Measurements from ENCODE around the gene SDF4. TPM values are rescaled to one million over a fixed set of nuclear protein-coding genes. Genes with fewer than 3 reads are reported as not detected.

SDF4 gene
- total and polyA plus RNA-seq, 11 donors = 102 to 212 (median 120) TPM

GRCh38 chr1:1244192-1244811 is 12.5 kb upstream of the SDF4 start:
- peak in 1 of 4 donors; percentile 46 for ATAC-seq
- intact Hi-C loops (cut with DNase I) = loop anchor here in 1 of 10 donors (2.0 kb wide), 1 partner anchor 120 kb away; no protein-coding TSS in a partner anchor
- no peak for TF ChIP-seq CTCF (IDR thresholded peaks at IDR 0.05)
- TF ChIP-seq POLR2A (IDR thresholded peaks at IDR 0.05) = no peak

DNA sequence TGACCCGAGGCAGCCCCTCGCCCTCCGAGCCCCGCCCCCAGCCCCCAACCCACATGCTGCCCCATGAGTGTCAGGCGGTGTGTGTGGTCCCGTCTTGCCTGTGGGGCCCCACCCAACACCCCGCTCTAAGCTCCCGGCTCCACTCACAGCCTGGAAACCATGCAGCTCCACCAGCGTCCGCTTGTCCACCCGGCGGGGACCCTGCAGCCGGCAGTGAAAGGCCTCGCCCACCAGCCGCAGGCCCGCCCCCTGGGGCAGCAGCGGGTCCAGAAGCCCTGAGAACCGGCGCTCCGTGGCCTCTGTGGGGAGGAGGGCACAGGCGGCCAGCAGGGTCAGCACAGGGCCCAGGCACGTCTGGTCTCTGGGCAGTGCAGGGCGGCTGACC is 12.0 kb upstream of the SDF4 start:
- Histone ChIP-seq H3K27ac (peak overlapping the region in 5 of 12 donors; percentile 13 to 57 (median 19)), H3K9me3 (no peaks in the 10 kb centered on the region), H3K36me3 (no peaks in the 10 kb centered on the region), H3K27me3 (peaks cover 15 to 64% (median 31%) of the 10 kb centered on the region in 9 donors), H3K4me1 (peaks cover 0 to 27% (median 0%) of the 10 kb centered on the region in 12 donors), H3K4me3 (peak overlapping the region in 11 of 12 donors; percentile 6 to 55 (median 38))
- DNase-seq (no peak), ATAC-seq (peak in 1 of 4 donors; percentile 37)
- WGBS, 4 donors = 44 to 66% (median 53%) methylated on average over 6 to 23 of the region's 23 CpGs
- TF ChIP-seq CTCF (IDR thresholded peaks at IDR 0.05) = no peak
- TF ChIP-seq POLR2A (IDR thresholded peaks at IDR 0.05) = no peak
- intact Hi-C loops (cut with DNase I) = loop anchor here in 1 of 10 donors (2.0 kb wide), 1 partner anchor 119 kb away; no protein-coding TSS in a partner anchor

More at GRCh38 chr1:1244192-1244811, 12.5 kb upstream of the SDF4 start:
- Histone ChIP-seq H3K9me3 (no peaks in the 10 kb centered on the region), H3K4me1 (peaks cover 0 to 27% (median 0%) of the 10 kb centered on the region in 12 donors), H3K27me3 (peaks cover 14 to 59% (median 27%) of the 10 kb centered on the region in 9 donors), H3K4me3 (peak overlapping the region in 11 of 12 donors; percentile 6 to 55 (median 38)), H3K27ac (peak overlapping the region in 5 of 12 donors; percentile 13 to 57 (median 19)), H3K36me3 (no peaks in the 10 kb centered on the region)
- DNase-seq = no peak
- WGBS, 4 donors = 58 to 76% (median 66%) methylated on average over 22 to 30 of the region's 30 CpGs

DNA sequence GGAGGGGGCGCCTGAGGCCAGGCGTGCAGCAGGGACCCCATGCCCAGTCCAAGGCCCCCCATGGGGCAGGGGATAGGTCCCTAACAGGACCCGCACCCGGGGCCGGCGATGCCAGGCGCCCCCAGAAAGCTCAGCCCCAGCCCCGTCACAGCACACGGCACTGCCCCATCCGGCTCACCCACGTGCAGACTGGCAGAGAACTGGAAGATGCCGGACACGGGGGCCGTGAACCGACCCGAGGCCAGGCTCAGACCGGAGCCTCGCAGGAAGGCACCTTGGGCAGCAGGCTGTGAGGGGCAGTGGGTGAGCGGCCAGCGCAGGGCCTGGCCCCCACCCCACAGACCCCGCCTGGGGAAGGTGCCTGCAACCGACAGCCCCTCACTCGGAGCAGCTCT is 11.5 kb upstream of the SDF4 start:
- intact Hi-C loops (cut with DNase I) = no loop called here
- H3K36me3 ChIP-seq = no peaks in the 10 kb centered on the region
- H3K27ac ChIP-seq = no peak overlapping the region
- ATAC-seq (no peak), DNase-seq (no peak)
- 84 to 100% (median 93%) methylated on average over 6 to 23 of the region's 23 CpGs for WGBS, 4 donors
- no peak for TF ChIP-seq CTCF (IDR thresholded peaks at IDR 0.05)
- no peak for TF ChIP-seq POLR2A (IDR thresholded peaks at IDR 0.05)
- H3K4me3 ChIP-seq = peak overlapping the region in 4 of 12 donors; percentile 25 to 55 (median 42)
- peaks cover 0 to 27% (median 0%) of the 10 kb centered on the region in 12 donors for H3K4me1 ChIP-seq
- peaks cover 17 to 69% (median 36%) of the 10 kb centered on the region in 9 donors for H3K27me3 ChIP-seq
- no peaks in the 10 kb centered on the region for H3K9me3 ChIP-seq

- no peak for TF ChIP-seq CTCF (IDR thresholded peaks at IDR 0.05)
- Histone ChIP-seq H3K9me3 (no peaks in the 10 kb centered on the region), H3K27ac (no peak overlapping the region), H3K36me3 (no peaks in the 10 kb centered on the region), H3K4me1 (peaks cover 0 to 28% (median 1%) of the 10 kb centered on the region in 12 donors), H3K27me3 (peaks cover 17 to 72% (median 39%) of the 10 kb centered on the region in 9 donors), H3K4me3 (no peak overlapping the region)
- ATAC-seq (no peak), DNase-seq (no peak)
- intact Hi-C loops (cut with DNase I) = no loop called here
- WGBS, 4 donors = 89 to 92% (median 91%) methylated on average over 21 to 41 of the region's 41 CpGs
Measured at GRCh38 chr1:1242461-1243265, 10.9 kb upstream of the SDF4 start.

Data from heart left ventricle (tissue), 16 donors.